HAP-1 (cell line): ENCODE measurements around the gene PLA2G12A.

Source experiments
- DNase-seq, 2 experiments: peaks; one replicate each; pipeline ENCODE4 v3.0.0-alpha.2; 2016 to 2020; ENCODE audit warnings: low spot score in 2 of 2
- H3K27me3 ChIP-seq: fragments of 250-450 bp; sonication (Bioruptor Pico); 2 replicates; pipeline ENCODE4 v1.5.1; 2020; ENCODE audit warnings: low read depth, mild to moderate bottlenecking, moderate library complexity
- H3K36me3 ChIP-seq: fragments of 250-450 bp; sonication (Bioruptor Pico); replicated peaks from 2 replicates; pipeline ENCODE4 v1.5.1; 2020; ENCODE audit warnings: mild to moderate bottlenecking
- H3K4me1 ChIP-seq: fragments of 250-450 bp; sonication (Bioruptor Pico); 2 replicates; pipeline ENCODE4 v1.5.1; 2020; ENCODE audit warnings: mild to moderate bottlenecking
- H3K4me3 ChIP-seq: fragments of 250-450 bp; sonication (Bioruptor Pico); 2 replicates; pipeline ENCODE4 v1.5.1; 2020; ENCODE audit warnings: mild to moderate bottlenecking, moderate library complexity
- H3K9me3 ChIP-seq: fragments of 250-450 bp; sonication (Bioruptor Pico); 2 replicates; pipeline ENCODE4 v1.5.1; 2020; ENCODE audit warnings: mild to moderate bottlenecking, moderate library complexity
- in situ Hi-C: fragments of 300-500 bp; cut with MboI; formaldehyde crosslinking; loops from 3 replicates; pipeline ENCODE4 v1.14.3; 2020; ENCODE audit warnings: low sequenced_read_pairs, inconsistent platforms, mixed read lengths

PLA2G12A gene

GRCh38 chr4:109729718-109730618 lies at the start of gene PLA2G12A:
PLA2G12A (minus strand) TSS chr4:109730070; CDS start chr4:109729809, 261 bp downstream.
- DNase-seq: peak; percentile 41 to 69

GRCh38 chr4:109764789-109765402 lies 35.0 kb upstream of the PLA2G12A start:
- Histone ChIP-seq H3K36me3 (no peaks in the 10 kb centered on the region), H3K4me1 (no peaks in the 10 kb centered on the region), H3K27me3 (peaks cover 8% of the 10 kb centered on the region; the same call in 1 of the 2 replicates), H3K4me3 (no peak overlapping the region), H3K9me3 (no peaks in the 10 kb centered on the region)
- no peak for DNase-seq
- in situ Hi-C loops: no loop called here

More at GRCh38 chr4:109729718-109730618, at the start of gene PLA2G12A:
- Histone ChIP-seq H3K27me3 (no peaks in the 10 kb centered on the region), H3K4me1 (peaks cover 16% of the 10 kb centered on the region), H3K9me3 (no peaks in the 10 kb centered on the region), H3K4me3 (peak within 1 kb of the TSS; percentile 73), H3K36me3 (no peaks in the 10 kb centered on the region)
- in situ Hi-C loops: no loop called here

GRCh38 chr4:109764376-109764775 lies 34.5 kb upstream of the PLA2G12A start:
- Histone ChIP-seq H3K9me3 (no peaks in the 10 kb centered on the region), H3K27me3 (peaks cover 3% of the 10 kb centered on the region; the same call in 1 of the 2 replicates), H3K4me3 (no peak overlapping the region), H3K36me3 (no peaks in the 10 kb centered on the region), H3K4me1 (no peaks in the 10 kb centered on the region)
- DNase-seq: no peak
- in situ Hi-C loops: no loop called here

GRCh38 chr4:109760682-109761081 lies 30.8 kb upstream of the PLA2G12A start:
- in situ Hi-C loops: no loop called here
- Histone ChIP-seq H3K4me3 (no peak overlapping the region), H3K27me3 (no peaks in the 10 kb centered on the region), H3K36me3 (no peaks in the 10 kb centered on the region), H3K9me3 (no peaks in the 10 kb centered on the region), H3K4me1 (no peaks in the 10 kb centered on the region)
- no peak for DNase-seq

- H3K36me3 ChIP-seq: no peaks in the 10 kb centered on the region
- no peaks in the 10 kb centered on the region for H3K9me3 ChIP-seq
- in situ Hi-C loops: no loop called here
- H3K4me1 ChIP-seq: no peaks in the 10 kb centered on the region
- no peaks in the 10 kb centered on the region for H3K27me3 ChIP-seq
- no peak for DNase-seq
- H3K4me3 ChIP-seq: no peak overlapping the region
These were observed 25.8 kb upstream of the PLA2G12A start for GRCh38 chr4:109755656-109756055.

GRCh38 chr4:109754093-109754857 lies 24.4 kb upstream of the PLA2G12A start:
- in situ Hi-C loops: no loop called here
- Histone ChIP-seq H3K4me1 (no peaks in the 10 kb centered on the region), H3K36me3 (no peaks in the 10 kb centered on the region), H3K4me3 (no peak overlapping the region), H3K27me3 (no peaks in the 10 kb centered on the region), H3K9me3 (no peaks in the 10 kb centered on the region)
- DNase-seq: no peak

- in situ Hi-C loops: no loop called here
- Histone ChIP-seq H3K4me1 (no peaks in the 10 kb centered on the region), H3K27me3 (no peaks in the 10 kb centered on the region), H3K9me3 (no peaks in the 10 kb centered on the region), H3K4me3 (no peak overlapping the region), H3K36me3 (no peaks in the 10 kb centered on the region)
- no peak for DNase-seq
These were observed 22.7 kb upstream of the PLA2G12A start for GRCh38 chr4:109752525-109752924.

- H3K4me1 ChIP-seq: no peaks in the 10 kb centered on the region
- no peak overlapping the region for H3K4me3 ChIP-seq
- no peaks in the 10 kb centered on the region for H3K36me3 ChIP-seq
- DNase-seq: no peak
- in situ Hi-C loops: no loop called here
- no peaks in the 10 kb centered on the region for H3K9me3 ChIP-seq
- no peaks in the 10 kb centered on the region for H3K27me3 ChIP-seq
These were observed 22.0 kb upstream of the PLA2G12A start for GRCh38 chr4:109751852-109752251.

- in situ Hi-C loops: no loop called here
- no peak for DNase-seq
- Histone ChIP-seq H3K27me3 (no peaks in the 10 kb centered on the region), H3K4me3 (no peak overlapping the region), H3K9me3 (no peaks in the 10 kb centered on the region), H3K36me3 (no peaks in the 10 kb centered on the region), H3K4me1 (no peaks in the 10 kb centered on the region)
These were observed 20.9 kb upstream of the PLA2G12A start for GRCh38 chr4:109750652-109751244.

GRCh38 chr4:109749388-109750082 lies 19.7 kb upstream of the PLA2G12A start:
- no peak overlapping the region for H3K4me3 ChIP-seq
- in situ Hi-C loops: no loop called here
- no peaks in the 10 kb centered on the region for H3K9me3 ChIP-seq
- H3K4me1 ChIP-seq: no peaks in the 10 kb centered on the region
- H3K36me3 ChIP-seq: no peaks in the 10 kb centered on the region
- DNase-seq: no peak
- H3K27me3 ChIP-seq: no peaks in the 10 kb centered on the region

- Histone ChIP-seq H3K4me3 (no peak overlapping the region), H3K4me1 (no peaks in the 10 kb centered on the region), H3K36me3 (no peaks in the 10 kb centered on the region), H3K27me3 (no peaks in the 10 kb centered on the region), H3K9me3 (no peaks in the 10 kb centered on the region)
- DNase-seq: no peak
- in situ Hi-C loops: no loop called here
These were observed 18.2 kb upstream of the PLA2G12A start for GRCh38 chr4:109748114-109748513.

GRCh38 chr4:109746728-109747127 lies 16.9 kb upstream of the PLA2G12A start:
- no peaks in the 10 kb centered on the region for H3K36me3 ChIP-seq
- H3K9me3 ChIP-seq: no peaks in the 10 kb centered on the region
- no peak overlapping the region for H3K4me3 ChIP-seq
- no peaks in the 10 kb centered on the region for H3K27me3 ChIP-seq
- in situ Hi-C loops: no loop called here
- no peak for DNase-seq
- H3K4me1 ChIP-seq: no peaks in the 10 kb centered on the region

- Histone ChIP-seq H3K27me3 (no peaks in the 10 kb centered on the region), H3K36me3 (no peaks in the 10 kb centered on the region), H3K4me3 (no peak overlapping the region), H3K4me1 (no peaks in the 10 kb centered on the region), H3K9me3 (no peaks in the 10 kb centered on the region)
- no peak for DNase-seq
- in situ Hi-C loops: no loop called here
These were observed 16.0 kb upstream of the PLA2G12A start for GRCh38 chr4:109745830-109746229.
